Neural crest cell (in vitro differentiated cells): ENCODE data around the gene CYREN. TPM values are rescaled to one million over a fixed set of nuclear protein-coding genes. Genes with fewer than 3 reads are reported as not detected.

Source experiments
- DNase-seq: peaks from one replicate; pipeline ENCODE4 v3.0.0; 2021; ENCODE audit warnings: low read depth, mixed read lengths, low spot score
- H3K27ac Mint-ChIP-seq: one replicate; pipeline ENCODE4 v1.8.0; 2021; ENCODE audit warnings: mild to moderate bottlenecking, mixed read lengths; ENCODE audit not compliant: unreplicated experiment
- H3K27me3 Mint-ChIP-seq: 2 replicates; pipeline ENCODE4 v1.8.0; 2021; ENCODE audit warnings: low read depth, mild to moderate bottlenecking, mixed read lengths
- H3K36me3 Mint-ChIP-seq: 2 replicates; pipeline ENCODE4 v1.8.0; 2021; ENCODE audit warnings: low read depth, mild to moderate bottlenecking, mixed read lengths
- H3K4me1 Mint-ChIP-seq: 2 replicates; pipeline ENCODE4 v1.8.0; 2021; ENCODE audit warnings: mixed read lengths
- H3K4me3 Mint-ChIP-seq: one replicate; pipeline ENCODE4 v1.8.0; 2021; ENCODE audit warnings: mild to moderate bottlenecking, mixed read lengths
- H3K9me3 Mint-ChIP-seq: 2 replicates; pipeline ENCODE4 v1.8.0; 2021; ENCODE audit warnings: mixed read lengths
- total RNA-seq: library from RNA; stranded (reverse); gene quantifications from 2 replicates; pipeline ENCODE4 v1.2.1, GENCODE V29; 2021
- TF ChIP-seq, protein P1 (sequence below): fragments of 200-600 bp; sonication (generic); conservative IDR thresholded peaks from 2 replicates; pipeline ENCODE4 v1.5.0; 2021; ENCODE audit warnings: antibody characterized with exemption, mild to moderate bottlenecking

Gene CYREN
- total RNA-seq, 1 donor from 2014 or later: 75.5 TPM

DNA sequence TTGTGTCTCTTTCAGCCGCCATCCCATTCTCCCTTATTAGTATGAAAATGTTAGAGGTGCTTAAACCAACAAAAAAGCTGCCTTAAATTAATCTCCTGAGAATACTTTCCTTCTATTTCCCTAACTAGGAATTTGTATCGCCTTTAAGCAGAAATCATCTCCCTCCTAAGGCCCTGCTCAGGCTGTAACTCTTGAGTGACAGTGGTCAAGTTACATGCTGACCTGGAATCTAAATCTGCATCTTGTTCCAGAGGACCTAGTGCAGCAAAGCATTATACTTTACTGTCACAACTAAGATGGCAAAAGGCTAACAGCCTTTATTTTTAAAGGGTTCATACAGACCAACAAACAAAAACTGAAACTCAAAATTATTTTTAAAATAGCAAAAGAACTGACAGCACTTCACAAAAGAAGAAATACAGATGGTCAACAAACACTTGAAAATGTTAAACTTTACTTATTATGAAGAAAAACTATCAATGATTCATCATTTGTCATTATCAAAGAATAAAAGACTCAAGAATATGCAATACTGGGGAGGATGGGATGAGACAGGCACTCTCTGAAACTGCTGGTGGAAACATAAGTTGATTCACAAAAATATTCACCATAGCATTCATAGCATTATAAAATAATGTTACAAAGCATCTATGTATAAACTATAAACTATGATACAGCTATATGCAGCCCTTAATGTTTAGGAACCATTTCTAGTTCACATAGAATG is 11.0 kb downstream of the CYREN start:
- Mint-ChIP-seq H3K36me3 (peaks cover 72% of the 10 kb centered on the region), H3K27ac (no peak overlapping the region), H3K9me3 (peaks cover 37% of the 10 kb centered on the region), H3K4me3 (no peak overlapping the region), H3K27me3 (no peaks in the 10 kb centered on the region), H3K4me1 (peaks cover 22% of the 10 kb centered on the region)
- TF ChIP-seq, protein P1, sequence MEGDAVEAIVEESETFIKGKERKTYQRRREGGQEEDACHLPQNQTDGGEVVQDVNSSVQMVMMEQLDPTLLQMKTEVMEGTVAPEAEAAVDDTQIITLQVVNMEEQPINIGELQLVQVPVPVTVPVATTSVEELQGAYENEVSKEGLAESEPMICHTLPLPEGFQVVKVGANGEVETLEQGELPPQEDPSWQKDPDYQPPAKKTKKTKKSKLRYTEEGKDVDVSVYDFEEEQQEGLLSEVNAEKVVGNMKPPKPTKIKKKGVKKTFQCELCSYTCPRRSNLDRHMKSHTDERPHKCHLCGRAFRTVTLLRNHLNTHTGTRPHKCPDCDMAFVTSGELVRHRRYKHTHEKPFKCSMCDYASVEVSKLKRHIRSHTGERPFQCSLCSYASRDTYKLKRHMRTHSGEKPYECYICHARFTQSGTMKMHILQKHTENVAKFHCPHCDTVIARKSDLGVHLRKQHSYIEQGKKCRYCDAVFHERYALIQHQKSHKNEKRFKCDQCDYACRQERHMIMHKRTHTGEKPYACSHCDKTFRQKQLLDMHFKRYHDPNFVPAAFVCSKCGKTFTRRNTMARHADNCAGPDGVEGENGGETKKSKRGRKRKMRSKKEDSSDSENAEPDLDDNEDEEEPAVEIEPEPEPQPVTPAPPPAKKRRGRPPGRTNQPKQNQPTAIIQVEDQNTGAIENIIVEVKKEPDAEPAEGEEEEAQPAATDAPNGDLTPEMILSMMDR: no peak
- DNase-seq: no peak

GRCh38 chr7:135158874-135159273 is 11.6 kb downstream of the CYREN start:
- TF ChIP-seq, protein P1: no peak
- Mint-ChIP-seq H3K27me3 (no peaks in the 10 kb centered on the region), H3K36me3 (peaks cover 71% of the 10 kb centered on the region), H3K27ac (no peak overlapping the region), H3K9me3 (peaks cover 42% of the 10 kb centered on the region), H3K4me3 (no peak overlapping the region), H3K4me1 (peaks cover 18% of the 10 kb centered on the region)
- DNase-seq: no peak

- H3K36me3 Mint-ChIP-seq: peaks cover 73% of the 10 kb centered on the region
- H3K4me3 Mint-ChIP-seq: no peak overlapping the region
- no peak overlapping the region for H3K27ac Mint-ChIP-seq
- DNase-seq: no peak
- H3K27me3 Mint-ChIP-seq: no peaks in the 10 kb centered on the region
- H3K9me3 Mint-ChIP-seq: peaks cover 45% of the 10 kb centered on the region
- TF ChIP-seq, protein P1: no peak
- peaks cover 18% of the 10 kb centered on the region for H3K4me1 Mint-ChIP-seq
These were observed 12.3 kb downstream of the CYREN start for GRCh38 chr7:135158141-135158655.

GRCh38 chr7:135156290-135156689 is 14.2 kb downstream of the CYREN start:
- no peak overlapping the region for H3K4me3 Mint-ChIP-seq
- no peak overlapping the region for H3K27ac Mint-ChIP-seq
- H3K4me1 Mint-ChIP-seq: peaks cover 14% of the 10 kb centered on the region
- peaks cover 41% of the 10 kb centered on the region for H3K9me3 Mint-ChIP-seq
- peaks cover 59% of the 10 kb centered on the region for H3K36me3 Mint-ChIP-seq
- DNase-seq: no peak
- TF ChIP-seq, protein P1: no peak
- H3K27me3 Mint-ChIP-seq: no peaks in the 10 kb centered on the region

DNA sequence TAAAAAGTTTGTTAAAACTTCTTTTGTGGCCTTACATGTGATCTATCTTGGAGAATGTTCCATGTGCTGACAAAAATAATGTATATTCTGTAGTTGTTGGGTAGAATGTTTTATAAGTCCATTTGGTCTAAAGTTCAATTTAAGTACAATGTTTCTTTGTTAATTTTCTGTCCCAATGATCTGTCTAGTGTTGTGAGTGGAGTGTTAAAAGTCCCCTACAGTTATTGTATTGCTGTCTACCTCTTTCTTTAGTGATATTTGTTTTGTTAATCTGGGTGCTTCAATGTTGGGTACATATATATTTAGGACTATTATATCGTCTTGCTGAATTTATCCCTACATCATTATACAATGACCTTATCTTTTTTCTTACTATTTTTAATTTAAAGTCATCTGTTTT is 15.8 kb downstream of the CYREN start:
- peaks cover 45% of the 10 kb centered on the region for H3K36me3 Mint-ChIP-seq
- TF ChIP-seq, protein P1: no peak
- no peaks in the 10 kb centered on the region for H3K27me3 Mint-ChIP-seq
- H3K4me3 Mint-ChIP-seq: no peak overlapping the region
- DNase-seq: no peak
- H3K4me1 Mint-ChIP-seq: no peaks in the 10 kb centered on the region
- no peak overlapping the region for H3K27ac Mint-ChIP-seq
- H3K9me3 Mint-ChIP-seq: peaks cover 37% of the 10 kb centered on the region
